SK-N-SH treated with all-trans-retinoic acid at 6 μM for 48 hours (cell line): ENCODE data around the gene TPM4.

Experiments used
- ATAC-seq: fragments of 200-7000 bp; cut with Tn5 transposase; 3 replicates; pipeline ENCODE4 v1.9.1; 2020; ENCODE audit warnings: mild to moderate bottlenecking, moderate library complexity
- BACH2 ChIP-seq: fragments of 250-450 bp; sonication (Bioruptor Pico); IDR thresholded peaks from 2 replicates; pipeline ENCODE4 v1.9.0; 2021; ENCODE audit warnings: mild to moderate bottlenecking, borderline replicate concordance
- CREB5 ChIP-seq: fragments of 250-450 bp; sonication (Bioruptor Pico); IDR thresholded peaks from 2 replicates; pipeline ENCODE4 v1.5.1; 2020; ENCODE audit warnings: low read depth, mild to moderate bottlenecking, moderate library complexity
- CSDC2 ChIP-seq: fragments of 250-450 bp; sonication (Bioruptor Pico); IDR thresholded peaks from 2 replicates; pipeline ENCODE4 v1.5.0; 2020; ENCODE audit warnings: mild to moderate bottlenecking, moderate library complexity
- CSRNP3 ChIP-seq: fragments of 250-450 bp; sonication (Bioruptor Pico); IDR thresholded peaks from 2 replicates; pipeline ENCODE4 v1.5.1; 2021; ENCODE audit warnings: mild to moderate bottlenecking, moderate library complexity
- ESRRG ChIP-seq: fragments of 250-450 bp; sonication (Bioruptor Pico); IDR thresholded peaks from 2 replicates; pipeline ENCODE4 v1.6.1; 2021; ENCODE audit warnings: mild to moderate bottlenecking
- GLIS3 ChIP-seq: fragments of 250-450 bp; sonication (Bioruptor Pico); IDR thresholded peaks from 2 replicates; pipeline ENCODE4 v1.5.0; 2020; ENCODE audit warnings: mild to moderate bottlenecking, moderate library complexity
- ISL1 ChIP-seq: fragments of 250-450 bp; sonication (Bioruptor Pico); IDR thresholded peaks from 2 replicates; pipeline ENCODE4 v2.1.2; 2022; ENCODE audit warnings: mild to moderate bottlenecking, moderate library complexity
- PATZ1 ChIP-seq: fragments of 250-450 bp; sonication (Bioruptor Pico); IDR thresholded peaks from 2 replicates; pipeline ENCODE4 v1.8.0; 2020; ENCODE audit warnings: mild to moderate bottlenecking, moderate library complexity, borderline replicate concordance
- PPARA ChIP-seq: fragments of 250-450 bp; sonication (Bioruptor Pico); IDR thresholded peaks from 2 replicates; pipeline ENCODE4 v1.5.0; 2020; ENCODE audit warnings: mild to moderate bottlenecking, borderline replicate concordance
- RARB ChIP-seq: fragments of 250-450 bp; sonication (Bioruptor Pico); IDR thresholded peaks from 2 replicates; pipeline ENCODE4 v1.8.0; 2021; ENCODE audit warnings: mild to moderate bottlenecking, moderate library complexity
- SNAI2 ChIP-seq: fragments of 250-450 bp; sonication (Bioruptor Pico); IDR thresholded peaks from 2 replicates; pipeline ENCODE4 v1.5.0; 2020; ENCODE audit warnings: mild to moderate bottlenecking, moderate library complexity
- TCF4 ChIP-seq: fragments of 250-450 bp; sonication (Bioruptor Pico); IDR thresholded peaks from 2 replicates; pipeline ENCODE4 v1.8.0; 2021; ENCODE audit warnings: mild to moderate bottlenecking, moderate library complexity, borderline replicate concordance
- TOX ChIP-seq: fragments of 250-450 bp; sonication (Bioruptor Pico); IDR thresholded peaks from 2 replicates; pipeline ENCODE4 v1.8.0; 2021; ENCODE audit warnings: mild to moderate bottlenecking, moderate library complexity, borderline replicate concordance
- ZC3H10 ChIP-seq: fragments of 250-450 bp; sonication (Bioruptor Pico); IDR thresholded peaks from 2 replicates; pipeline ENCODE4 v1.5.1; 2021; ENCODE audit warnings: mild to moderate bottlenecking, moderate library complexity
- ZFP3 ChIP-seq: fragments of 250-450 bp; sonication (Bioruptor Pico); IDR thresholded peaks from 2 replicates; pipeline ENCODE4 v1.5.0; 2020; ENCODE audit warnings: mild to moderate bottlenecking, moderate library complexity
- ZFP30 ChIP-seq: fragments of 450-650 bp; formaldehyde crosslinking; IDR thresholded peaks from 2 replicates; pipeline ENCODE4 v1.5.0; 2022; ENCODE audit warnings: mild to moderate bottlenecking, moderate library complexity
- ZNF565 ChIP-seq: fragments of 450-650 bp; formaldehyde crosslinking; conservative IDR thresholded peaks from 2 replicates; pipeline ENCODE4 v1.5.0; 2020; ENCODE audit warnings: low read depth, mild to moderate bottlenecking, moderate library complexity
- ZNF8 ChIP-seq: fragments of 450-650 bp; formaldehyde crosslinking; IDR thresholded peaks from 2 replicates; pipeline ENCODE4 v1.5.0; 2020; ENCODE audit warnings: mild to moderate bottlenecking, moderate library complexity

Gene TPM4

GRCh38 chr19:16148443-16149229, 72.3 kb downstream of the TPM4 start:
- no peak for ATAC-seq
- TF ChIP-seq ZC3H10 (no peak), ZFP30 (CRISPR knock-in tag) (no peak), RARB (CRISPR knock-in tag) (no peak), TCF4 (CRISPR knock-in tag) (no peak), PPARA (no peak), ESRRG (CRISPR knock-in tag) (no peak), ISL1 (CRISPR knock-in tag) (no peak), PATZ1 (CRISPR knock-in tag) (no peak), ZNF8 (CRISPR knock-in tag) (no peak), CREB5 (no peak), BACH2 (CRISPR knock-in tag) (no peak), GLIS3 (CRISPR knock-in tag) (no peak), SNAI2 (CRISPR knock-in tag) (no peak), ZNF565 (CRISPR knock-in tag) (no peak), TOX (no peak), CSRNP3 (CRISPR knock-in tag) (no peak), ZFP3 (no peak), CSDC2 (CRISPR knock-in tag) (no peak)
- TF ChIP-seq, all 23 proteins: peak for 0
